Hematopoietic multipotent progenitor cell treated with erythropoietin and hydrocortisone succinate and interleukin-3 and kit ligand, for 17 days (in vitro differentiated cells): ENCODE measurements around the gene ANGEL2.
A peak's percentile ranks its signal among the peaks of the same experiment; 100 is the strongest.
"Not testable (repeated sequence)": the region's sequence is repeated elsewhere in the genome, so short reads cannot be mapped to it uniquely, and the experiment has no call there.

ENCODE experiments used
- DNase-seq: peaks from one replicate; pipeline ENCODE4 v3.0.0-alpha.2; 2015; ENCODE audit warnings: low spot score

The ANGEL2 gene, protein sequence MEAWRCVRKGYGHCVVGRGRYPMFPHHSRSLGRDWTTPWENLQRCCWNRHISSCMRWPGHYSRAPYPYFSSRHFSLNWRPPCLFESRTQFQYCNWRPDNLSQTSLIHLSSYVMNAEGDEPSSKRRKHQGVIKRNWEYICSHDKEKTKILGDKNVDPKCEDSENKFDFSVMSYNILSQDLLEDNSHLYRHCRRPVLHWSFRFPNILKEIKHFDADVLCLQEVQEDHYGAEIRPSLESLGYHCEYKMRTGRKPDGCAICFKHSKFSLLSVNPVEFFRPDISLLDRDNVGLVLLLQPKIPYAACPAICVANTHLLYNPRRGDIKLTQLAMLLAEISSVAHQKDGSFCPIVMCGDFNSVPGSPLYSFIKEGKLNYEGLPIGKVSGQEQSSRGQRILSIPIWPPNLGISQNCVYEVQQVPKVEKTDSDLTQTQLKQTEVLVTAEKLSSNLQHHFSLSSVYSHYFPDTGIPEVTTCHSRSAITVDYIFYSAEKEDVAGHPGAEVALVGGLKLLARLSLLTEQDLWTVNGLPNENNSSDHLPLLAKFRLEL

DNA sequence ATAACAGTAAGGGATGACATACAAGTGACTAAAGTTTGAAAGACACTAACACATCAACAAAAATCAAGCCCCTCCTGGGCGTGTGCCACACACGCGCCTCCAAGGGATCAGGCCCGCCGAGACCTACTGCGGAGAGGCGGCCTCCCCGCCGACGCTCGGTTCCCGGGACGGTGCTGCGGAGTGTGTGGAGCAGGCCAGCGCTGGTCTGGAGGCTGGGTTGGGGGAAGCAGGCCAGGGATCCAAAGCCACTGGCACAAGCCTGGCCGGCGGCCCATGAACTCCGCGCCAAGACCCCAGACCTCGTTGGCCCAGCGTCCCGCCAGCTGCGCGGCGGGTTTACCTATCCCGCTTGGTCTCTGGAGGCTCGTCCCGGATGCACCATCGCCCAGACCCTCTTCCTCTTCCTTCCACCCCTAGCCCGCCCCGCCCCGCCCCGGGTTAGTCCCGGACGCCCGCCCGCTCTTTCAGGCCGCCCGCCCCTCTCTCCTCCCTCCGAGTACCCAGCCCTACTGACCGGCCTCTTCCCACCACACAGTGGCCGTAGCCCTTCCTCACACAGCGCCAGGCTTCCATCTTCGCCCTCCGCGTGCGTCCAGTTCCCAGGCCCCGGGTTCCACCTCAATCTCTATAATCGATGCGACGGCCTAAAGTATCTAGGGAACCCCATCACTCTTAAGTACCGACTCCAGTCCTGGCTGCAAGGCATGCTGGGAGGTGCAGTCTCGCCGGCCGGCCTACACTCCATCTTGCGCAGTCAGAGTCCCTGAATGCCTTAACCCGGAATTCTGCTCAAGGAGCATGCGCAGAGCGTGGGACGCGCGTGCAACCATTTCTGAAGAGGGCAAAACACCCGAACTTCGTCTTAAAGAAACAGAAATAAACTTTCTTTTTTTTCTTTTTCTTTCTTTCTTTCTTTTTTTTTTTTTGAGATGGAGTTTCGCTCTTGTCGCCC, at the start of gene ANGEL2:
ANGEL2 (minus strand) TSS at position 769 of the 952 bp plus-strand sequence; CDS start at position 573, 196 bp downstream.
- DNase-seq: peak; percentile 96

DNA sequence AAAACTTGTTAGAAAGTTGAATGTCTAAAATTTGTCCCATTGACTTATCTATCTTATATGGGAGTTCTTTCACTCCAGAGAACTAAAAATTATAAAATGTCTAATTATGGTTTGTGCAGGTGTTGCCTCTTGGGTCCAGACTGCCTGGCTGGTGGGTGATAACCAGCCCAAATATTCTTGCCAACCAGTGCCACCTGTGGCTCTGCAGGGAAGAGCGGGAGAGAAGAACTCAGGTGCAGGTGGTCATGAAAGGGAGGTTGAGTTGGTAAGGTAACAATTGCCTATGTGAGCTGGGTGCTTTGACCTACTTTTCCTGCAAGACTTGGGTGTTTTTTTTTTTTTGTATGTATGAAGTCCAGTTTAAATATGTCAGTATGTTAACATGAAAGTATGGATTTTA, 45.6 kb upstream of the ANGEL2 start:
- DNase-seq: no peak

DNA sequence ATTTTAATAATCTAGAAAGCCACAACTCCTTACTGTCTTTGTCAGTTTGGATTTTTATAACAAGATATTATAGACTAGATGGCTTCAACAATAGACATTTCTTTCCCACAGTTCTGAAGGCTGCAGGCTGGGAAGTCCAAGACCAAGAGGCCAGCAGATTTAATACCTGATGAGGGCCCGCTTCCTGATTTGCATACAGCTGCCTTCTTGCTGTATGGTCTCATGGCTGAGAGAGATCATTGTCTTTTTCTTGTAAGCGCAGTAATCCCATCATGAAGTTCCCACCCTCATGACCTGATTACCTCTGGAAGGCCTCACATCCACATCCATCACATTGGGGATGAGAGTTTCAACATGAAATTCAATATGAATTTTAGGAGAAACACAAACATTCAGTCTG, 45.2 kb upstream of the ANGEL2 start:
- no peak for DNase-seq

DNA sequence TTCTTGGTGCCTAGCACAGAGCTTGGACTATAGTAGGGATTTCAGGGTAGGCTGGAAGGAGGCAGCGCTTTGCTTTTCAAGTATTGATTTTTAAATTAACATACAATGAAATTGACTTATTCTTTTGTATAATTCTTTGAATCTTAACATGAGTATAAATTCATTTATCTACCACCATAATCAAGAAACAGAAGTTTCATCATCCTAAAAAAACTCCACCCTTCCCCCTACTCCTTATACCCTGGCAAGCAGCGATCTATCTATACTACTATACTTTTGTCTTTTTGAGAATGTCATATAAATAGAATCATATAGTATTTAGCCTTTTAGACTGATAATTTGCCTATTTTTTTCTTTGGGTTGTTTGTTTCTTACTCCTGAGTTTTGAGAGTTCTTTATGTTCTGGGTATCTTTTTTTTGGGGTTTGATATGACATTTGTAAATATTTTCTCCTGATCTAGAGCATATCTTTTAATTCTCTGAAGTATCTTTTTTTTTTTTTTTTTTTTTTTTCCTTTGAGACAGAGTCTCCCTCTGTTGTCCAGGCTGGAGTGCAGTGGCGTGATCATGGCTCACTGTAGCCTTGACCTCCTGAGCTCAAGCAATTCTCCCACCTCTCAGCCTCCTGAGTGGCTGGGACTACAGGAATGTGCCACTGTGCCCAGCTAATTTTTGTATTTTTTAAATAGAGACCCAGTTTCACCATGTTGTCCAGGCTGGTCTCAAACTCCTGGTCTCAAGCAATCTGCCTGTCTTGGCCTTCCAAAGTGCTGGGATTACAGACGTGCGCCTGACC, 41.8 kb upstream of the ANGEL2 start:
- DNase-seq: no peak

DNA sequence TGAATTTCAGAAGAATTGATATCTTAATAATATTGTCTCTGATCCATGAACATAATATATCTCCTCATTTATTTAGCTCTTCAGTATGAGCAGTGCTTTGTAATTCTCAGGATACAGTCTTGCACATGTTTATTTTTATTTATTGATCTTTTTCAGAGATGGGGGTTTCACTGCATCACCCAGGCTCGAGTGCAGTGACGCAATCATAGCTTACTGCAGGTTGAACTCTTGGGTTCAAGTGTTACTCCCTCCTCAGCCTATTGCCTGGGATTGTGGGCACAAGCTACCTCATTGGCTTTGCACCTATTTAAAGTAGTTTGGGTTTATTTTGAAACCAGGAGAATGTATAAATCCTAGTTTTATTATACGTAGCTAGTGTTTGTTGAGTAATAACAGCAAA, 40.1 kb upstream of the ANGEL2 start:
- no peak for DNase-seq

DNA sequence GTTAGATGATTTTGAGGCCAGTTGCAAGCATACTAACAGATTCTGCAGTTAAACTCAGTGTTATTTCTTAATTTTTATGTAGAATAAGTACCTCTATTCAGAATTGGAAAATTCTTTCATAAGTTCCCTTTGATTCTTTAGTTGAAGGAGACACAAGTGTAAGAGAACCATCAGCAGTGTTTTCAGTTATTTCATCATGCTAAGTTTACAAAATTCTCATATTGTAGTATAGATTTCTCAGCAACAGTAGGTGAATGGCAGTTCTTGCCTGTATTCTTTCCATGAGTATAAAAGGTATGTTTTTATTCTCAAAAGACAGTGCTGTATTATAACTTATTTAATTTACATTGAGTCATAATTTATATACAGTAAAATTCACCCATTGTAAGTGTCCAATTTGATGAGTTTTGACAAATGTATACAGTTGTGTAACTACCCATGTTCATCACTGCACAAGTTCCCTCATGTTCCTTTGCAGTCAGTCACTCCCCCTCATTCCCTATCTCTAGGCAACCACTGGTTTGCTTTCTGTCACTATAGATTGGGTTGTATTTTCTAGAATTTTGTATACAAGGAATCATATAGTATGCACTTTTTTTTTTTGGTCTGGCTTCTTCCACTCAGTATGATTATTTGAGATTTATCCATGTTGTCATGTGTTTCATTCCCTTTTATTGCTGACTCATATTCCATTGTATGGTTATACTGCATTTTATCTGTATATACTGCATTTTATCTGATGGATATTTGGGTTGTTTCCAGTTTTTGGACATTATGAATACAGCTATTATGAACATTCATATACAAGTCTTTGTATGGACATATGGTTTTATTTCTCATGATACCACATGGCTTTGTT, 39.3 kb upstream of the ANGEL2 start:
- peak; percentile 23 for DNase-seq

DNA sequence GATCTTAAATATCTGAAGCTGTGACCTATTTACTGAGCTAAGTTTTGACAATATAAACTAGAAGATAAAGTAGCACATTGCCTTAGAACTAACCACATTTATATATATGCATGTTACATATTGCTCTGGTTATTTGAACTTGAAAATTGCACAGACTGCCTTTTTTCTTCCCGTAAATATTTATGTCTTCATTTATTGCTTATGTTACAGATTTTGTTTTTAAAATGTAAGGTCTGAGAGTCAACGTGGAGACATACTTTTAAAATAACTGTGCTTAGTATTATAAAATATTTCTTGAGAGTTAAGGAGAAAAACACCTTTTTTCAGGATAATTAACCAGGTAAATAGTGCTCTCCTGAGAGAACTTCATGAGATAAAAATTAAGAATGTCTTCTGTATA, 38.5 kb upstream of the ANGEL2 start:
- DNase-seq: no peak

DNA sequence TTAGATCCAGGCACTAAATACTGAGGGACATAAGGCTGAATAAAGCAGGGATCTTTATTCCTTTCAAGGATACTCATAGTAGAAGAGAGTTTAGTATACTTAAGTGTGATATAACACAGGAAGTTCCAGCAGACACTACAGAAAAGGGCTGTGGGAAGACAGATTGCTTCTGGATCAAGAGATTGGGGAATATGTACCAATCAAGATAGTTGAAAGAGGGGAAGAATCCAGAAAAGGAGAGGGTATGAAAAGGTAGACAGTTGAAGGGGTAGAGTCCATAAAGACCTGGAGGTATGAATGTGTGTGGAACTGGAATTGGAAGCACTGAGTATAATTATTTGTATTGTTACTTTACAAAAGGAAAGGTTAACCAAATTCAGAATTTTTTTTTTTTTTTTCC, 37.8 kb upstream of the ANGEL2 start:
- no peak for DNase-seq

DNA sequence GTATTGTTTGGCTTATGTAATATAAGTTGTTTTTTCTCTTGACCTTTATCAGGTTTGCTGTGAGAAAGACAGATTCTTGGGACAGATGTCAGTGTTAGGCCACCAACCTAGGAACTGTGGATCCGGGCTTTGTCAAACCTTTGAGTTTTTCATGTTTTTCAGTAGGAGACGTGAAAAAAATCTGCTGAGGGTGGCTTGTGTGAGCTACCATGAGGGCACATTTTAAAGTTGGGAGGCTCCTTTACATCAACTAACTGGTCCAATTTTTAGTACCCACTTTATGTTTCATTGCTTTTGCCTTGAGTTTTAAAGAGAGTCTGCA, 36.2 kb upstream of the ANGEL2 start:
- no peak for DNase-seq

DNA sequence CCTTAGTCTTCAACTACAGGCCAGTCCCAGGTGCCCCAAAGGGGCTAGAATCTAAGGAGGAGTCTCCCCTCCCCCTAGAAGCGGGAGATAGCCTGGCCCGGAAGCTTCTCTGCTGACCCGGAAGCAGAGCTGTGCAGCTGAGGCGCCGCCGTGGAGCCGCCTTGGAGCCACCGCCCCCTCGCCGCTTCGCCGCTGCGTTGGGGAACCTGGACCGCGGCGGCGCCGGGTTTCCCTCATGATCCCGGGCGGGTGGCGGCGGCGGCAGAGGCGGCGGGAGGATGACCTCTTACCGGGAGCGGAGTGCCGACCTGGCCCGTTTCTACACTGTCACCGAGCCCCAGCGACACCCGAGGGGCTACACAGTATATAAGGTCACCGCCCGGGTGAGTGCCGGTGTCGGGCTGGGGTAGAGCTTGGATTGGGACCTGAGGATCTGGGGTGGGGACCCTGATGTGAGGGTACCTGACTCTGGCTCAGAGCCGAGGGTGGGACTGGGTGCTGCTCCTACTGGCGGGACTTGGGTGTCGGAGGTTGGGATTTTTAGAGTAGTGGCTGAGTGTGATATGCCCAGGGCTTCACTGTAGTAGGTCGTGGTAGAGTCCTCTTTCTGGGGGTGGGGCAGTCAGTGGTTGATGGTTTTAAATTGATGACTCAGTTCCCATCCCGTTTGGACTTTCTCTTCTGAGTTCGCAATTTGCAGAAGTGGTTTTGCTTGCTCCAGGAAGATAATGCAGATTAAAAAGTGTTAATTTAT, 35.6 kb upstream of the ANGEL2 start, which contains the start of gene RPS6KC1:
RPS6KC1 (plus strand) TSS at position 115 of the 754 bp plus-strand sequence; CDS start at position 279, 164 bp downstream.
- peak; percentile 69 for DNase-seq

DNA sequence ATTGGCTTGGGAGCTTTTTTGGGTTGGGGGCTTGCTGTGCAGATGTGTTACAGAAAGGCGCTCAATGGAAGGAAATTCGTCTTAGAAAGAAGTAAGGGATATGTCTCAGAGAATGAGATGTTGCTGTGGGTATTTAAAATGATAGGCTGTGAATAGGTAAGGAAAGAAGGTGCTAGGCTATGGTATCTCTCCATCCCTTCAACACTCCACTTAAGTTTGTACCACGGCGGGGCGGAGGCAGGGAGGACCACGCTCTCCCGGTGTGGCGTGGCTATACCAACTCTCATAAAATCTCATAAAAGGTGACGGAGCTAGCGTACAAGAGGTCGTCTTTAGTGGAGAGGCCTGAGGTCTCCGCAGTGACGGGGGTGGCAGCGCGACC, 35.1 kb upstream of the ANGEL2 start:
- no peak for DNase-seq

DNA sequence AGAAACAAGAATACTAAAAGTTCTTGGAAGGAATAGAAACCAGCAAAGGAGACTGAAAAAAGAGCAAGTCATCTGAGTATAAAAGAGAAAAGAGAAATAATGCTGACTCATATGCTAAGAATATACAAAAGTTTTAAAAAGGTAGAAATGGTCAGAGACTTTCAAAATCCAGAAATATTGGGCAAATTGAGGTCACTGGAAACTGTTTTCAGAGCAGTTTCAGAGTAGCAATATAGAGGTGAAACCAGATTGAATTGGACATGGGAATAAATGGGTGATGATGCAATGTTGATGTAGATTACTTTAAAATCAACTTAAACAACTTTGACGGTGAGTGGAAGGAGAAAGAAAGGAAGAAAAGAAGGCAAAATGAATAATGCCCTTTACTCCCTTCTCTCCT, 33.6 kb upstream of the ANGEL2 start:
- no peak for DNase-seq

DNA sequence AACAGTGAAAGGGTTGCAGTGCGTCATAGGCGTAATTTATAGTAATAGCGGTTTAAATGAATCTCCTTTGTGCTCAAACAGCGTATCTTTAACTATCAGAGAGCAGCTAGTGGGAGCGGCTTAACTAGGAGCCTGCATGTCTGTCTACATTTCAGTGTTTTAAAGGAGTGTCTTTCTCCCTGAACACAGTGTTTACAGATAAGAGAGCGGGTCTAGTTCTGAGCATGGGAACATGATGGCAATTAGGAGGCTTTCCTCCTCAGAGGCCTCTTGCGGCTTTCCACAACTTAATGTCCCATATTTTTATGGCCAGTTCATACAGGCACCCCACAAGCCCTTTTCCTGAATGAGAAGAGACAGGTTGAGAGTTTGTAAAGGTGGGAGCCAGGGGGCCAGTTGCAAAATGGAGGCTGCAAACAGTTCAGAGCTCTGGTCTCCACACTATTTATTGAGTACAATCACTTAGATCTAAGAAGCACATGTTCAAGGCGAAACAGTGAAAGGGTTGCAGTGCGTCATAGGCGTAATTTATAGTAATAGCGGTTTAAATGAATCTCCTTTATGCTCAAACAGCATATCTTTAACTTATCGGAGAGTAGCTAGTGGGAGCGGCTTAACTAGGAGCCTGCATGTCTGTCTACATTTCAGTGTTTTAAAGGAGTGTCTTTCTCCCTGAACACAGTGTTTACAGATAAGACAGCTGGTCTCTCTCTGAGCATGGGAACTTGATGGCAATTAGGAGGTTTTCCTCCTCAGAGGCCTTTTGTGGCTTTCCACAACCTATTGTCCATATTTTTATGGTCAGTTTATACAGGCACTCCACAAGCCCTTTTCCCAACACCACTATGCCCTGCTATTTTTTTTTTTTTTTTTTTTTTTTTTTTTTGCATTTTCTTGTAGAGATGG, 29.9 kb upstream of the ANGEL2 start:
- DNase-seq: peak; percentile 24

DNA sequence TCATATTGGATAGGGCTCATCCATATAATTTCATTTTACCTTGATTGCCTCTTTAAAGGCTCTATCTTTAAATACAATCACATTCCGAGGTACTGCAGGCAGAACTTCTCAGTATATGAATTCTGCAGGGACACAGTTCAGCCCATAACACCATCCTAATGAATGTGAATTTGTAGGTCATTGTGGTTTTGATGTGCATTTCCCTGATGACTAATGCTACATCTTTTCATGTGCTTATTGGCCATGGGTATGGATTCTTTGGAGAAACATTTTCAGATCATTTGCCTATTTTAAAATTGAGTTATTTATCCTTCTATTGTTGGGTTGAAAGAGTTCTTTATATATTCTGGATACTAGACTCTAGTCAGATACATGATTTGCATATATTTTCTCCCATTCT, 25.8 kb upstream of the ANGEL2 start:
- no peak for DNase-seq

DNA sequence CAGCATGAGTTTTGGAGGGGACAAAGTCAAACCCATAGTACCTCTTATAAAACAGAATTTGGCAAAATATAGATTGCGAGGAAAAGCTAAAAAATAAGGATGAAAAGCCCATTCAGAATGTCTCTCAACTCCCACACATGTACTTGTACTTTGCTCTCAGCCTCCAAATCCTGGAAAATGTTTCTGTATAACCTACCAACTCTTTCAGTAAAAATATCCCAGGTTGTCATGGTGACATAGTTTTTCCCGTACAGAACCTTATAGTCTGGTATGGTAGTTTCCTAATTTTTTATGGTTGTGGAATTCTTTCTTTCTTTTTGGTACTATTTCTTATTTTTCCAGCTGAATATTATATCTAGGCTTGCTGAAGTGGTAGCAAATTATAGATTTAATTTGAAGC, 19.9 kb upstream of the ANGEL2 start:
- no peak for DNase-seq

DNA sequence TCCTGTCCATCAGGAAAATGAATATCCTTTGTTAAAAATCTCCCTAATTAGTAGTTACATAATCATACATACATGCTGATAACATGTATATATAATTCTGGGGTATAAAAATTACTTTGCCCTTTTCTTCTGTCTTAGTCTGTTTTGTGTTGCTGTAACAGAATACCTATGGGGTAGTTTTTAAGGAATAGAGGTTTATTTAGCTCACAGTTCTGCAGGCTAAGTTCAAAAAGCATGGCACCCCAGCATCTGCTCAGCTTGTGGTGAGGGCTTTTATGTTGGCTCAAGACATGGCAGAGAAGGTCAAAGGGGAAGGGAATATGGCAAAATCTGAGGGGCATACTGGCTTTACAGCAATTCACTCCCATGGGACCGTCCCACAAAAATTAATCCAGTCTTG, 19.0 kb upstream of the ANGEL2 start:
- DNase-seq: no peak

DNA sequence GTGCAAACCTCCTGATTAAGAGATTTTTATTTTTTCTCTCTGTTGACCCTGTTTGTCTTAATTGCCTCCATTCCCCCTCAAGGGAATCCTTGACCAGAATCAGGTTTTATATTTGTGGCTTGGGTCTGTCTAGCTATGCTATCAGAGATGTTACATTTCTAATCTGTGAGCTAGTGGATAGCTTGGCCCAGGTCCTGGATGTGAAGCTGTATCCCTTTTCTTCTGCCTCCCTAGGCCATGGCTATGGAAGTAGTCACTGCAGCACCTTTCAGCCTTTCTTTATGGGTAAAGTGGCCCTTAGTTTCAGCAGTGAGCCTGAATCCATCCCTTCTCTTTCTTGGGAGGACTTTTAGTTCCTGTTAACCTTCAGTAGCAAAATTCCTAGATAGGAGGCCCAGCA, 17.0 kb upstream of the ANGEL2 start:
- no peak for DNase-seq

DNA sequence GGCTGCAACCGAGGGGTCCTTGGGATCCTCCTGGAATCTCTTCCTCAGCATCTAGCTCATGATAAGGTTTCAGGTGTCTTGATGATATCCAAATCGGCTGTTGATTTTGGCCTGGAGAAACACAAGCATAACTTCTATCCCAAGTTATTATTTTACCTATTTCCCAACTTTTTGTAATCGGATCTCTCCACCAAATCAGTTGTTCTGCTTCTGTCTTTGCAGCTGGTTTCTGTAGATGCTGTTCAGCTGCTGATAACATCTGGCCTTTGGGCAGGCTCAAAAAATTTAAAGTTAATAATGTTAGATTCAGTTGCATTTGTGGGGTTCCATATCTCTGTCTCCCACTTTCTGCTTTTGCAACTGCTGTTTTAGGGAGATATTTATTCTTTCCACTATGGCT, 11.4 kb upstream of the ANGEL2 start:
- DNase-seq: not testable (repeated sequence)

DNA sequence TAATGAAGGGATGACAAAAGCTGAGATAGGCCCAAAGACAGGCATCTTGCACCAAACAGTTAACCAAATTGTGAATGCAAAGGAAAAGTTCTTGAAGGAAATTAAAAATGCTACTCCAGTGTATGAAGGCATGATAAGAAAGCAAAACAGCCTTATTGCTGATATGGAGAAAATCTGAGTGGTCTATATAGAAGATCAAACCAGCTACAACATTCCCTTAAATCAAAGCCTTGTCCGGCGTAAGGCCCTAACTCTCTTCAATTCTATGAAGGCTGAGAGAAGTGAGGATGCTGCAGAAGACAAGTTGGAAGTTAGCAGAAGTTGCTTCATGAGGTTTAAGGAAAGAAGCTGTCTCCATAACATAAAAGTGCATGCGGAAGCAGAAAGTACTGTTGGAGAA, 4.3 kb upstream of the ANGEL2 start:
- no peak for DNase-seq
